Left kidney (tissue), 2 donors: Measurements from ENCODE around the gene PKP3. TPM values are rescaled to one million over a fixed set of nuclear protein-coding genes. Genes with fewer than 3 reads are reported as not detected.
"Not testable (repeated sequence)": the region's sequence is repeated elsewhere in the genome, so short reads cannot be mapped to it uniquely, and the experiment has no call there.

Experiments used
- DNase-seq: peaks from one replicate; pipeline ENCODE4 v3.0.0-alpha.2; 2013
- polyA plus RNA-seq: library from polyadenylated mRNA; unstranded; fragments of 120-200 nt; gene quantifications from one replicate; pipeline ENCODE4 v1.2.1, GENCODE V29; 2013; ENCODE audit not compliant: insufficient read length

PKP3 gene
- polyA plus RNA-seq, 1 donor = 6.6 TPM

GRCh38 chr11:377883-378500 lies 16.0 kb upstream of the PKP3 start:
- no peak for DNase-seq

GRCh38 chr11:379205-380094 lies 14.6 kb upstream of the PKP3 start:
- DNase-seq = no peak

GRCh38 chr11:380095-380480 lies 13.9 kb upstream of the PKP3 start:
- no peak for DNase-seq

- DNase-seq = no peak
Observed at GRCh38 chr11:380491-380890, 13.5 kb upstream of the PKP3 start.

GRCh38 chr11:380996-381395 lies 13.0 kb upstream of the PKP3 start:
- DNase-seq = no peak

- no peak for DNase-seq
Observed at GRCh38 chr11:381501-382072, 12.4 kb upstream of the PKP3 start.

- no peak for DNase-seq
Observed at GRCh38 chr11:382081-382629, 11.9 kb upstream of the PKP3 start.

GRCh38 chr11:383431-383830 lies 10.6 kb upstream of the PKP3 start:
- DNase-seq = no peak

- no peak for DNase-seq
Observed at GRCh38 chr11:384511-384910, 9.5 kb upstream of the PKP3 start.

- DNase-seq = no peak
Observed at GRCh38 chr11:385594-386351, 8.2 kb upstream of the PKP3 start.

GRCh38 chr11:386483-386882 lies 7.5 kb upstream of the PKP3 start:
- DNase-seq = no peak

GRCh38 chr11:387193-387793 lies 6.7 kb upstream of the PKP3 start:
- no peak for DNase-seq

GRCh38 chr11:389369-389768 lies 4.6 kb upstream of the PKP3 start:
- DNase-seq = not testable (repeated sequence)

- DNase-seq = no peak
Observed at GRCh38 chr11:390175-390574, 3.8 kb upstream of the PKP3 start.

GRCh38 chr11:391117-392017 lies 2.6 kb upstream of the PKP3 start:
- no peak for DNase-seq

- DNase-seq = no peak
Observed at GRCh38 chr11:392102-392777, 1.8 kb upstream of the PKP3 start.

- DNase-seq = no peak
Observed at GRCh38 chr11:393219-394033, 583 bp upstream of the PKP3 start.

GRCh38 chr11:394858-395655 lies 1.0 kb downstream of the PKP3 start:
- DNase-seq = no peak
